ENCODE results near the gene TOR1A. TPM values are rescaled to one million over a fixed set of nuclear protein-coding genes. Genes with fewer than 3 reads are reported as not detected.

The TOR1A gene
- total RNA-seq, 2 experiments from 2014 or later: 31.9 to 32.4 TPM

DNA sequence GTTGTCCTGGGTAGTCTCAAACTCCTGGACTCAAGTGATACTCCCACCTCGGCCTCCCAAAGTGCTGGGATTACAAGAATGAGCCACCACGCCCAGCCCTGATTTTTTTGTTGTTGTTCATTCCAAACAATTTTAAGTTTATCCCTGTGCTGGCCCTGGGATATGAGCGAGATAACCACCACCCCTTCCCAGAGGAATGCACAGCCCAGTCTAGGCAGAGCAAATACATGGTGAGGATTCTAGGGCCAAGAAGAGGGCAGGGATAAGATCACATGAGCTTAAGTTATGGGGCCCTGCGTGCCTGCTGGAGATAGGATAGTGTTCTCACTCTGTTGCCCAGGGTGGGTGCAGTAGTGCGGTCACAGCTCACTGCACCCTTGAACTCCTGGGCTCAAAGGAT, 42.0 kb downstream of the TOR1A start:
- H3K4me3 Mint-ChIP-seq: no peak overlapping the region
- H3K27ac Mint-ChIP-seq: no peak overlapping the region
- H3K9me3 Mint-ChIP-seq: no peaks in the 10 kb centered on the region
- peaks cover 1% of the 10 kb centered on the region for H3K27me3 Mint-ChIP-seq
- intact Hi-C loops (cut with micrococcal nuclease): loop anchor here (10.0 kb wide), 1 partner anchor 137 kb away; the partner anchor contains the start of gene ASB6
- H3K36me3 Mint-ChIP-seq (ENCODE audit: low read depth): no peaks in the 10 kb centered on the region
- TF ChIP-seq, protein P1, sequence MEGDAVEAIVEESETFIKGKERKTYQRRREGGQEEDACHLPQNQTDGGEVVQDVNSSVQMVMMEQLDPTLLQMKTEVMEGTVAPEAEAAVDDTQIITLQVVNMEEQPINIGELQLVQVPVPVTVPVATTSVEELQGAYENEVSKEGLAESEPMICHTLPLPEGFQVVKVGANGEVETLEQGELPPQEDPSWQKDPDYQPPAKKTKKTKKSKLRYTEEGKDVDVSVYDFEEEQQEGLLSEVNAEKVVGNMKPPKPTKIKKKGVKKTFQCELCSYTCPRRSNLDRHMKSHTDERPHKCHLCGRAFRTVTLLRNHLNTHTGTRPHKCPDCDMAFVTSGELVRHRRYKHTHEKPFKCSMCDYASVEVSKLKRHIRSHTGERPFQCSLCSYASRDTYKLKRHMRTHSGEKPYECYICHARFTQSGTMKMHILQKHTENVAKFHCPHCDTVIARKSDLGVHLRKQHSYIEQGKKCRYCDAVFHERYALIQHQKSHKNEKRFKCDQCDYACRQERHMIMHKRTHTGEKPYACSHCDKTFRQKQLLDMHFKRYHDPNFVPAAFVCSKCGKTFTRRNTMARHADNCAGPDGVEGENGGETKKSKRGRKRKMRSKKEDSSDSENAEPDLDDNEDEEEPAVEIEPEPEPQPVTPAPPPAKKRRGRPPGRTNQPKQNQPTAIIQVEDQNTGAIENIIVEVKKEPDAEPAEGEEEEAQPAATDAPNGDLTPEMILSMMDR (IDR thresholded peaks at IDR 0.05): no peak
- ATAC-seq (no peak), DNase-seq (no peak)
- POLR2A ChIA-PET: interaction anchor here (1.9 kb wide), 1 partner anchor 44 kb away, joined by 4 read pairs; no protein-coding TSS in a partner anchor
- CTCF ChIA-PET: interaction anchor here (0.8 to 9.0 kb wide), 8 partner anchors 9 to 650 kb away, joined by 3 to 82 read pairs (median 6); no protein-coding TSS in a partner anchor
- H3K4me1 Mint-ChIP-seq (ENCODE audit: low read depth): peaks cover 11% of the 10 kb centered on the region

DNA sequence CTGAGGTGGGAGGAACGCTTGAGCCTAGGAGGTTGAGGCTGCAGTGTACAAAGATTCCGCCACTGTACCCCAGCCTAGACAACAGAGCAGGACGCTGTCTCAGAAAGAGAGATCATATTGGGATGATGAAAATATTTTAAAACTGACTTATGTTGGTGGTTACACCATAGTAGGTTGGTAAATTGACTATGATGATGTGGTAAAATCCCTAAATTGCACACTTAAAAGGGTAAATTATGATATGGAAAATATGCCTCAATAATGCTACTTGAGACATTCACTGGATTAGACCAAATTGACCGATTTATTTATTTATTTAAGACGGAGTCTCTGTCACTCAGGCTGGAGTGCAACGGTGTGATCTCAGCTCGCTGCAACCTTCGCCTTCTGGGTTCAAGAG, 42.8 kb downstream of the TOR1A start:
- intact Hi-C loops (cut with micrococcal nuclease): loop anchor here (10.0 kb wide), 1 partner anchor 136 kb away; the partner anchor contains the start of gene ASB6
- CTCF ChIA-PET: interaction anchor here (0.6 to 9.0 kb wide), 7 partner anchors 10 to 155 kb away, joined by 3 to 82 read pairs (median 7); partner anchors contain the start of gene NTMT1
- POLR2A ChIA-PET: interaction anchor here (1.9 kb wide), 1 partner anchor 43 kb away, joined by 4 read pairs; no protein-coding TSS in a partner anchor
- no peak for ATAC-seq
- H3K9me3 Mint-ChIP-seq: no peaks in the 10 kb centered on the region
- no peak overlapping the region for H3K27ac Mint-ChIP-seq
- TF ChIP-seq, protein P1 (IDR thresholded peaks at IDR 0.05): no peak
- peaks cover 1% of the 10 kb centered on the region for H3K27me3 Mint-ChIP-seq
- H3K4me3 Mint-ChIP-seq: no peak overlapping the region
- DNase-seq: no peak
- H3K4me1 Mint-ChIP-seq (ENCODE audit: low read depth): peaks cover 15% of the 10 kb centered on the region
- no peaks in the 10 kb centered on the region for H3K36me3 Mint-ChIP-seq (ENCODE audit: low read depth)

DNA sequence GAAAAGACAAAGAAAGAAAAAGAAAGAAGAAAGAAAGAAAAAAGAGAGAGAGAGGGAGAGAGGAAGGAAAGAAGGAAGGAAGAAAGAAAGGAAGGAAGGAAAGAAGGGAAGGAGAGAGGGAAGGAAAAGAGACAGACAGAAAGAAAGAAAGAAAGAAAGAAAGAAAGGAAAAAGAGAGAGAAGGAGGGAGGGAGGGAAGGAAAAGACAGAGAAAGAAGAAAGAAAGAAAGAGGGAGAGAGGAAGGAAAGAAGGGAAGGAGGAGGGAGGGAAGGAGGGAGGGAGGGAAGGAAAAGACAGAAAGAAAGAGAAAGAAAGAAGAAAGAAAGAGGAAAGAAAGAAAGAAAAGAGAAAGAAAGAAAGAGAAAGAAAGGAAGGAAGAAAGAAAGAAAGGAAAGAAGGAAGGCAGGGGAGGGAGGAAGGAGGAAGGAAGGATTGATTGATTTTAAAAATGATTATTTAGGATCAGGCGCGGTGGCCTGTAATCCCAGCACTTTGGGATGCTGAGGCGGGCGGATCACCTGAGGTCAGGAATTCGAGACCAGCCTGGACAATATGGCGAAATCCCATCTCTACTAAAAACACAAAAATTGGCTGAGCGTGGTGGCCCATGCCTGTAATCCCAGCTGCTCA, 44.3 kb downstream of the TOR1A start:
- intact Hi-C loops (cut with micrococcal nuclease): loop anchor here (10.0 kb wide), 1 partner anchor 135 kb away; the partner anchor contains the start of gene ASB6
- ATAC-seq (no peak), DNase-seq (no peak)
- H3K27ac Mint-ChIP-seq: no peak overlapping the region
- no peaks in the 10 kb centered on the region for H3K36me3 Mint-ChIP-seq (ENCODE audit: low read depth)
- peaks cover 4% of the 10 kb centered on the region for H3K27me3 Mint-ChIP-seq
- POLR2A ChIA-PET: no interaction called here
- CTCF ChIA-PET: interaction anchor here (0.8 to 9.0 kb wide), 4 partner anchors 11 to 641 kb away, joined by 3 to 82 read pairs (median 41); no protein-coding TSS in a partner anchor
- no peak overlapping the region for H3K4me3 Mint-ChIP-seq
- TF ChIP-seq, protein P1 (IDR thresholded peaks at IDR 0.05): no peak
- H3K4me1 Mint-ChIP-seq (ENCODE audit: low read depth): peaks cover 15% of the 10 kb centered on the region
- H3K9me3 Mint-ChIP-seq: no peaks in the 10 kb centered on the region

DNA sequence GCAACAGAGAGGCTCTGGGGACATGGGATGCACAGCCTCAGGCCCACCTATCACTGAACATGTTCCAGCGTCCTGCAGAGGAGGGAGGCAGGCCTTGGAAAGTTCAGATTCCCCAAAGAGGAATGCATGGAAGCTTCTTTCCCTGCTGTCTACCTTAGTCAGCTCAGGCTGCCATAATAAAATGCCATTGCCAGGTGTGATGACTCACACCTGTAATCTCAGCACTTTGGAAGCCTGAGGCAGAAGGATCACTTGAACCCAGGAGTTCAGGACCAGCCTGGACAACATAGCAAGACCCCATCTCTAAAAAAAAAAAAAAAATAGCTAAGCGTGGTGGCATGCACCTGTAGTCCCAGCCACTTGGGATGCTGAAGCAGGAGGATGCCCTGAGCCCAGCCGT, 45.5 kb downstream of the TOR1A start:
- intact Hi-C loops (cut with micrococcal nuclease): no loop called here
- POLR2A ChIA-PET: no interaction called here

More for the DNA sequence above, 45.5 kb downstream of the TOR1A start:
- Mint-ChIP-seq H3K36me3 (ENCODE audit: low read depth) (no peaks in the 10 kb centered on the region), H3K9me3 (no peaks in the 10 kb centered on the region), H3K27ac (no peak overlapping the region), H3K4me1 (ENCODE audit: low read depth) (peaks cover 15% of the 10 kb centered on the region), H3K4me3 (no peak overlapping the region), H3K27me3 (peaks cover 6% of the 10 kb centered on the region)
- CTCF ChIA-PET: interaction anchor here (2.1 to 3.7 kb wide), 2 partner anchors 12 to 52 kb away, joined by 10 to 32 read pairs; no protein-coding TSS in a partner anchor
- no peak for ATAC-seq
- TF ChIP-seq, protein P1 (IDR thresholded peaks at IDR 0.05): no peak
- no peak for DNase-seq

All from activated CD8-positive, alpha-beta T cell treated with anti-CD3 and anti-CD28 coated beads for 36 hours (primary cell).